GM13976 (cell line): ENCODE measurements around the gene LRP1B.

Source experiments
- DNase-seq: peaks from one replicate; pipeline ENCODE4 v3.0.0; 2012; ENCODE audit warnings: low spot score
- in situ Hi-C: fragments of 300-500 bp; cut with MboI; formaldehyde crosslinking; loops from one replicate; pipeline ENCODE4 v1.12.0; 2022; ENCODE audit warnings: low sequenced_read_pairs, mixed read lengths, inconsistent platforms; ENCODE audit not compliant: unreplicated experiment
- TF ChIP-seq, protein P1 (sequence below): IDR thresholded peaks from 2 replicates; pipeline ENCODE4 v1.5.1; 2012; ENCODE audit warnings: borderline replicate concordance, mild to moderate bottlenecking; ENCODE audit not compliant: insufficient read depth; ENCODE audit errors: extremely low read depth, missing control alignments, control extremely low read depth

Gene LRP1B

DNA sequence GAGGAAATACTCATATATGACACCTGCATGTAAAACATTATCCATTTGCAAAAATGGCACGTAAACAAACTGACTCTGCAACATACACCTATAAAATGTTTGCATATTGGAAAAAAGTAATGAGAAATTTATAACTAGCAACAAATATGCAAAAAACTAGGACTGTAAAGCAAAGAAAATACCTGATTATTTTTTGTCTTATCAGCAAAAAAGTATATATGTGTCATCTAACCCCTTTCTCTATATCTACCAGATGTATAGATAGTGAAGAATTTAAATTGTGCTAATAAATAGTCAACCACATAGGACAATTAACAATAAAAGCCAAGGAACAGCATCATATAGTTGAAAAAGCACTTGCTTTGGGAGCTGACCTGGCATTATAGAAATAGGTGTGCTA lies 543.8 kb downstream of the LRP1B start:
- in situ Hi-C loops, result no loop called here
- DNase-seq, result no peak
- TF ChIP-seq, protein P1, sequence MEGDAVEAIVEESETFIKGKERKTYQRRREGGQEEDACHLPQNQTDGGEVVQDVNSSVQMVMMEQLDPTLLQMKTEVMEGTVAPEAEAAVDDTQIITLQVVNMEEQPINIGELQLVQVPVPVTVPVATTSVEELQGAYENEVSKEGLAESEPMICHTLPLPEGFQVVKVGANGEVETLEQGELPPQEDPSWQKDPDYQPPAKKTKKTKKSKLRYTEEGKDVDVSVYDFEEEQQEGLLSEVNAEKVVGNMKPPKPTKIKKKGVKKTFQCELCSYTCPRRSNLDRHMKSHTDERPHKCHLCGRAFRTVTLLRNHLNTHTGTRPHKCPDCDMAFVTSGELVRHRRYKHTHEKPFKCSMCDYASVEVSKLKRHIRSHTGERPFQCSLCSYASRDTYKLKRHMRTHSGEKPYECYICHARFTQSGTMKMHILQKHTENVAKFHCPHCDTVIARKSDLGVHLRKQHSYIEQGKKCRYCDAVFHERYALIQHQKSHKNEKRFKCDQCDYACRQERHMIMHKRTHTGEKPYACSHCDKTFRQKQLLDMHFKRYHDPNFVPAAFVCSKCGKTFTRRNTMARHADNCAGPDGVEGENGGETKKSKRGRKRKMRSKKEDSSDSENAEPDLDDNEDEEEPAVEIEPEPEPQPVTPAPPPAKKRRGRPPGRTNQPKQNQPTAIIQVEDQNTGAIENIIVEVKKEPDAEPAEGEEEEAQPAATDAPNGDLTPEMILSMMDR, result no peak

DNA sequence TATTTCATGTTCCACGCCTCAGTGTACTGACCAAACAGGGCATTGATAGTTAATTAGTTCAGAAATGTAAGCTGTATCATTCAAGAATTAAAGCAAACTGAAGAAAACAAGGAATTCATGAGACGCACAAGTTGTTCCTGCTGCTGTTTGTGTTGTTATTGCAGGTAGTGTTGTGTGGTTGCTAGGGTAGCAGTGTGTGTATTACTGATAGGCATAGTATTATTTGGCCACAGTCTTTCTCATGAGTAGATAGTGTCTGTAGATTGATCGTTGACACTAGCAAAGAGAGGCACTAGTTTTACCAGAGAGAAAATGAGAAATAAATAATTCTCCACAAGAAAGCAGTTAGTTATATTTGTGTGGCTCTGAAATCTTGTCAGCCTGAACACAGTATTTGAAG lies 548.6 kb downstream of the LRP1B start:
- TF ChIP-seq, protein P1, result no peak
- in situ Hi-C loops, result no loop called here
- DNase-seq, result no peak

DNA sequence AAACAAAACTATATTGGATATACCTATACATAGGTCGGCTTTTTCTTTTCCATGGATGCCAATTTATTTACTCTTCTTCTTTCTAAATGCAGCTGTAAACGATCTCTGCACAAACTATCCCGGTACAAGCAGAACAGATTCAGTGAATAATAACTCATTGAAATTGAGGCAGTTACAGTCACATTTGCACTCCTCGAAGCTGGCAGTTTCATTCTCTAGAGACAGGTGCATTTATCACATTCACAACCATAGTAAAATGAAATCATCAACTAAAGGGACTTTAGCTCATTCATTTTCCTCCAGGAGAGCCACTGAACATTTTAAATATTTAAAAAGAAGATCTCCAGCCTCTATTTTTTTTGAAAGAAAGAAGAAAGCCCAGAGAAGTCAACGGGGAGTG lies 551.7 kb downstream of the LRP1B start:
- no peak for DNase-seq
- TF ChIP-seq, protein P1, result no peak
- in situ Hi-C loops, result no loop called here

DNA sequence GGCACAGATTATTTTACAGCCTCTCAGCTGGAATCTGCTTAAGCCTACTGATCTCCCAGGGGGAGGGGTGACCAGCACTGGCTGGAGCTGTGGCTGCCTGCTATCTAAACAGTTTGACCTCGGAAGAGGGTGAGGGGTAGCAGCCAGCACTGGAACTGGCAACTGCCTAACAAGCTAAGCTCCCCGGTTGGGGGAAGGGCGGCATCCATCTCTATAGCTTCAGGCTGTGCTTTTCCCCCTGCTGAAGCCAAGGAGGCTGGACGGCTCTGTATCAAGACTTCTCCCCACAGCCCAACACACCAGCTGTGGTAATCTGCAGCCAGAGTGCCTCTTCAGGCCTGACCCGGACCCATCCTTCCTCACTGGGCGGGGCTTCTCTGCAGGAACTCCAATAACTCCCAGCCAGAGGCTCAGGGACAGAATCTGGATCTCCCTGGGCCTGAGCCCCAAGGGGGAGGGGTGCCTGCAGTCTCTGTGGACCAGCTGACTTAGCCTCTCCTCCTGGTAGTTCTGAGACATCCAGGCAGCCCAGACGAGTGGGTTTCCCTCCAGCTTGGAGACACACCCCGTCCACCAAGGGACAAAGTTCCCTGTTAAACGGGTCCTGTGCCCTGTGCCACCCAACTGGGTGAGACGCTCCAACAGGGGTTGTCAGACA lies 560.2 kb downstream of the LRP1B start:
- in situ Hi-C loops, result no loop called here
- DNase-seq, result no peak
- TF ChIP-seq, protein P1, result no peak

DNA sequence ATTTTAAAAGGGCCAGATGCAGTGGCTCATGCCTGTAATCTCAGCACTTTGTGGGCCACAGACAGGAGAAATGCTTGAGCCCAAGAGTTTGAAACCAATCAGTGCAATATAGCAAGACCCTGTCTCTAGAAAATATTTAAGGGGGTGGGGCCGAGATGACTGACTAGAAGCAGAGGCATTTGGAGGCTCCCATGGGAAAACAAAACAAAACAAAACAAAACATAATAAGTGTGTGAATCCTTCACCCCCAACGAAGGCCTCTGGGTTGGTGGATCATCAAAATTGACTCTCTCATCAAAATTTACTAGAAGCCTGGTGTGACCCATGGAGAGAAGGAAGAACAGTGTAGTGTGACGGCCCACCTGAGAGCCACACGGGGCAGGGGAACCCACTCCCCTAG lies 560.9 kb downstream of the LRP1B start:
- in situ Hi-C loops, result no loop called here
- TF ChIP-seq, protein P1, result no peak

DNA sequence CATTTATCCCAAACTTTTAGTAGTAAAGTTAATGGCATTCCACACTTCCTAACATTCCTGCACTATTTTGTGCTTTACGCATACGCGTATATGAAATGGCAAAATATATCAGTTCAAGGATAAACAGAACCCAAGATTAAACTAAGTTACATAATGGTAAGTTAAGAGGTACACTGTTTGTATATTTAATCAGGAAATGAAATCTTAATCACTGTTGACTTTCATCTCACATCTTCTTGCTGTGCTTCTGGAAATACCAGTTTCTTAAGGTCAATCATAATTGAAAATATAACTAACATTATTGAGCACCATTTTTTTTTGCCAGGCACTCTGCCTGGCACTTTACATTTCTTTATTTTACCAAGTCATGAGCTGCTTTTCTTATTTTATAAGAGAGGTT lies 565.2 kb downstream of the LRP1B start:
- in situ Hi-C loops, result no loop called here
- TF ChIP-seq, protein P1, result no peak
- no peak for DNase-seq

More for the DNA sequence above, 560.9 kb downstream of the LRP1B start:
- no peak for DNase-seq

DNA sequence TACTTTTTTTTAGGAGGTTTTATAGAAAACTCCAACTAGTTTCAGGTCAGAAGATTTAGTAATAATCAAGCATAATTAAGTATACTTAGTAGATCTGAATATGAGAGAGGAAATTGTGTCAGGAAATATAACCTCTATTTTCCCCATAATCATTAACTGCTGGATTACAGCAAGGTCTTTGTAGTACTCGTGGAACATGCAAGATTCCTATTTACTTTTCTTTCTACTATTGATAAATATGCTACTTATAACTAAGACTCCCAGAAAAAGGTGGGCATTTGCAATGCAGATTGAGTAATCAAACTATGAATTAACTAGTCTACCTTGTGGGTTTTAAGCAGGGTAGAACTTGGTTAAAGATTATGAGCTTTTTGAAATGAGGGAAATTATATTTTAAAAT lies 570.1 kb downstream of the LRP1B start:
- TF ChIP-seq, protein P1, result no peak
- in situ Hi-C loops, result no loop called here
- DNase-seq, result no peak
